Activated T-cell treated with anti-CD3 and anti-CD28 coated beads for 48 hours (primary cell): ENCODE results near the gene RPS4Y1.

Source experiments
- DNase-seq: peaks from one replicate; pipeline ENCODE4 v3.0.0-alpha.2; 2020; ENCODE audit warnings: low read depth

Gene RPS4Y1

GRCh38 chrY:2883561-2883960, 42.2 kb downstream of the RPS4Y1 start:
- DNase-seq = no peak

DNA sequence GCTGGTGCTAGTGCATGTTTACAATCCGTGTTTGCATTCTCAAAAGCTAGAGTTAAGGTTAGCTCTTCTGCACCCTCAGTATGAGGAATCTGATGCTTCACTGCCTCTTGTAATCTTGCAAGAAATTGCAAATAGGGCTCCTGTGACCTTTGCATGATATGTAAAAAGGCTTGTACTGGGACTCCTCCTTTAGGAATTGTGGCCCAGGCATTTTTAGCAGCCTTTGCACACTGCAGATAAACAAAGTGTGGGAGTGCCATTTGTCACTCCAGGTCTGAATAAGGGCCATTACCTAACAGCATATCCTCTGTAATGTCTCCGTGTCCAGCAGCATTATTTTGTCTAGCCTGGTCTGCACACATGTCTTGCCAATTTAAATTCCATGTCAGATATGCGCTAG, 44.5 kb downstream of the RPS4Y1 start:
- DNase-seq = no peak

DNA sequence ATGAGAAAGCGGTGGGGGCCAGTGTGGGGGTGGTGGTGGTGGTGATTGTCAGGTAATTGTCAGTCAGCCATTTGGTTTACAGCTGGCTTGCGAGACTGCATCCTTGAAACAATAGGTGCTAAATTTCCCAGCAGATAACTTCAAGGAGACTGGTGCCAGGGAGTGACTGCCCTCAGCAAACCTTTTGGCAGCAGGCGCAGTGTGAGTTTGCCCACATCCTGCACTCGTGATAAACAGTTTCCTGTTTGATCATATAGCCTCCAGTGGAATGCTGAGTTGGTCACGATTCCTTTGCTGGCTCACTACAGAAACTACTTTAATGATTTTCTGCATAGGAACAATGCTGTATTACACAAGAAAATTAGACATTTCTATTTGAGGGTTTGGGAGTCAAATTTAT, 46.0 kb downstream of the RPS4Y1 start:
- DNase-seq = no peak

DNA sequence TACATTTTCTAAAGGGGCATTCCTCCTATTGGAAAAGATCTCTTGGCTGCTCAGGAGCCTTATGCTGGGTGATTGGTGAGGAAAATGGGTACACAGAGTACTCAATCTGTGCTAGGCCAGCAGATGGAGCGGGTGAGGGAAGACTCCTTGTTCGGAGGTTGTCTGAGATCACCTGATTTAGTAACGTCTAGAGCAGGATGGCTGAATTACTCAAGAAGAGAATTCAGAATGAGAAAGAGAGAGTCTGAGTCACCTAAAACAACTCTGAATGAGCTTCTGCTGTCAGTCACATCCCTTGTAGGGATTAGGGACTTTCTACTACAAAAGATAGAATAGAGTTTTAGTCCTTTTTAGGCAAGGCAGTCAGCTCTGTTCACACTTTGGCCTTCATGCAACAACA, 46.6 kb downstream of the RPS4Y1 start:
- DNase-seq = no peak

DNA sequence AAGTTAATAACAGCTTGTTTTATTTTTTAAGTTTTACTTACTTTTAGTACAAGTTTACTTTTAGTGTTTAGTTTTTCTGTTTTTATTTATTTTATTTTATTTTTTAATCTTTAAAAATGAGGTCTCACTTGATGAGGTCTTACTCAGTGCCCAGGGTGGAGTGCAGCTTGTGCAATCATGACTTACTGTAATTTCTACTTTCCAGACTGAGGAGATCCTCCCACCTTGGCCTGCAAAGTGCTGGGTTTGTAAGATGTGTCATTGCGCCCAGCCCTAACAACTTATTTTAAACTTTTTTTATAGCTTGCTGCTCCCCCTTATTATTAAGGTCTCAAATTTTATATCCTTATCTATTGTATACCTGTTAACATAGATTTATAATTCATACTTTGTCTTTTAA, 52.1 kb downstream of the RPS4Y1 start:
- no peak for DNase-seq

DNA sequence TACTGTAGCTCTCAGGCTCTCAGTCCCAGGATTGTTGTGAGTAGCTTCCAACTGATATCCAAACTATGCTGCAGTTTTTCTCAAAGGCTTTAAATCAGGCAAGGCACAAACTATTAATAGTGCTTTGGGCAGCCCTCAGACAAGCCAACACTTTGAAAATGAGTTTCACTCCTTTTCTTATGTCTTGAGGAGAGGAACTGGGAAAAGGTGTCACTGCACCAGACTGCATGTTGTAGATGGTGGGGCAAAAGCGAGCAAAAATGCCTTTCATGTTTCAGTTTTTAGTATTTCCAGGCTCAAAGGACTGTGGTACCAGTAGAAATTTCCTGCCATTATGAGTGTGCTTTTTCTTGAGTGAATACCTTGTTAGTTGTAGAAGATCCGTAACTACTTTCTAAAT, 54.6 kb downstream of the RPS4Y1 start:
- no peak for DNase-seq

- no peak for DNase-seq
These were observed 66.0 kb downstream of the RPS4Y1 start for GRCh38 chrY:2907356-2907755.

DNA sequence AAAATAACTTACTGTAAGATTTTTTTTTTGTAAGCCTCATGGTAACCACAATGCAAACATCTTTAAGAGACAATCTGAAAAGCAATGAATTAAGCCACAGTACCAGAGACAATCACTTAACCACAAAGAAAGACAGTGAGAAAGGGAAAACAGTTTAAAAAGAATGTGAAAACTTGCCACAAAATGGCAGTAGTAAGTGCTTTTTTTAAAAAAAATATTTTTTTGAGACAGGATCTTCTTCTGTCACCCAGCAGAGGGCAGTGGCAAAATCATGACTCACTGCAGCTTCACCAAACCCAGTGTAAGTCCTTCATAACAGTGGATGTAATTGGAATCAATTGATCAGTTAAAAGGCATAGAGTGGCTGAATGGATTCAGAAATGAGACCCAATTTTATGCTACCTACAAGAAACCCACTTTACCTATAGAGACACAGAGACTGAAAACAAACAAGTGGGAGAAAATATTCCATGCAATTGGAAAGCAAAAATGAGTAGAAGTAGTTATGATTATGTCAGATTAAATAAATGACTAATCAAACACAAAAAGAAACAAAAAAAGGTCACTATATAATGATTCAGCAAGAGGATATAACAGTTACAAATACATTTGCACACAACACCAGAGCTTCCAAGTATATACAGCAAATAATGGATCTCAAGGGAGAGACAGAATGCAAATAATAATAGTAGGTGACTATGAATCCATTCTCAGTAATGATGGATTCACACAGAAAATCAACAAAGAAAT, 71.8 kb downstream of the RPS4Y1 start:
- peak; percentile 6 for DNase-seq
